Measurements from ENCODE around the gene SBF1. TPM values are rescaled to one million over a fixed set of nuclear protein-coding genes. Genes with fewer than 3 reads are reported as not detected.
"Not testable (repeated sequence)": the region's sequence is repeated elsewhere in the genome, so short reads cannot be mapped to it uniquely, and the experiment has no call there.

The SBF1 gene
- total RNA-seq, 2 experiments from 2014 or later, result 177 to 183 TPM

DNA sequence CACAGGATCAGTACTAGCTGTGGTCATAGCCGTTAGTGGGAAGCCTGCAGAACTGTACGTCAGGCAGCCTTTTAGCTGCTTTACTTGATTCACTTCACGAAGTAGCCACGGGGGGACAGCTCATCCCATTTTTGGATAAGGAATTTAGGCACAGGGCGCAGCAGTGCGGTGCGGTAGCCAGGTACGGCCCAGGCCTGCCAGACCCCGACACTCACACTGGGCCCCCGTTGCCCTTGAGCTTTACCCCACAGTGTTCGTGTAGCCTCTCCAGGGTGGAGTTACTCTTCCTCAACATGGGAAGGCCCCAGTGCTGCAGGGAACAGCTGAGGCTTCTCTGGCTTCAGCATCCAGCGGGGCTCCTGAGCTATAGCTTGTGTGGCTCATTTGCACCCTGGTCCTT is 59.4 kb downstream of the SBF1 start:
- ChIA-PET CTCF (no interaction called here), POLR2A (no interaction called here)
- H3K27ac Mint-ChIP-seq, result no peak overlapping the region
- DNase-seq, result no peak
- no peaks in the 10 kb centered on the region for H3K27me3 Mint-ChIP-seq (ENCODE audit: low read depth)
- H3K9me3 Mint-ChIP-seq (ENCODE audit: insufficient read depth), result no peaks in the 10 kb centered on the region
- no peak for ATAC-seq
- no peak overlapping the region for H3K4me3 Mint-ChIP-seq
- no peaks in the 10 kb centered on the region for H3K4me1 Mint-ChIP-seq (ENCODE audit: low read depth)
- H3K36me3 Mint-ChIP-seq (ENCODE audit: low read depth), result peaks cover 34% of the 10 kb centered on the region

DNA sequence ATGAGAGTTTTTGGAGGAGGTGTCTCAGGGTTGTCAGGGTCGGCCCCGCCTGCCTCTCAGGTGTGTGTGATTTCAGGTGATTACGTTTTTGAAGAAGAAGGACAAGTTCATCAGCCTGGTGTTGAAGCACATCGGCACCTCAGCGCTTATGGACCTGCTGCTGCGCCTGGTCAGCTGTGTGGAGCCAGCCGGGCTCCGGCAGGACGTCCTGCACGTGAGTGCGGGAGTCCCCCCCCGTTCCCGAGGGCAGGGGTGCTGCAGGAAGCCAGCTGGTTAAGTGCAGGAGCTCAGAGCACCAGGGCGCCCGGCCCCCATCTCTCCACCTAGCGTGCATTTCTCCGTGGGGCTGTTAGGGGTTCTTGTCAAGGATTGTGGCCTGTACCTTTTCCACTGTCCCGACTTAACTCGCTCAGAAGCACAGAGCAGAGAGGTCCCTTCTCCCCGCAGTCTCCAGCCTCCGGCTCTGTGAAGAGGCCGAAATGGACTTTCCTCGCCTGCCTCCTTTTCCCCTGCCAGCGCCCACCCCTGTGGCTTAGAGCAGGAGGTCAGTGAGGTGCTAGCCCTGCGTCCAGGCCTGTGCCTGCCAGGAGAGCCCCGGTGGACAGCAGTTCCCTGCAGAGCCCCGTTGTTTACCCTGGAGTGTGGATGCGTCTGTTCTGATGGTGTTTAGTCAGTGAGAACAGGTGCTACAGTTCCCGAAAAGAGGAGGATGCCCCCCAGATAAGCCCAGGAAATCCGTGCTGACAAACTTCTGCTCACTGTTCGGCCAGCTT is 60.2 kb downstream of the SBF1 start:
- no peaks in the 10 kb centered on the region for H3K9me3 Mint-ChIP-seq (ENCODE audit: insufficient read depth)
- no peaks in the 10 kb centered on the region for H3K27me3 Mint-ChIP-seq (ENCODE audit: low read depth)
- H3K4me1 Mint-ChIP-seq (ENCODE audit: low read depth), result no peaks in the 10 kb centered on the region
- ATAC-seq (no peak), DNase-seq (no peak)
- H3K4me3 Mint-ChIP-seq, result no peak overlapping the region
- POLR2A ChIA-PET, result interaction anchor here (1.1 kb wide), 1 partner anchor 14 kb away, joined by 3 read pairs; no protein-coding TSS in a partner anchor
- CTCF ChIA-PET, result no interaction called here
- peaks cover 29% of the 10 kb centered on the region for H3K36me3 Mint-ChIP-seq (ENCODE audit: low read depth)
- H3K27ac Mint-ChIP-seq, result no peak overlapping the region

- ChIA-PET POLR2A (interaction anchor here (0.6 kb wide), 1 partner anchor 222 kb away, joined by 4 read pairs; no protein-coding TSS in a partner anchor), CTCF (interaction anchor here (1.6 kb wide), 1 partner anchor 89 kb away, joined by 3 read pairs; no protein-coding TSS in a partner anchor)
- H3K9me3 Mint-ChIP-seq (ENCODE audit: insufficient read depth); DNase-seq; H3K4me3 Mint-ChIP-seq; ATAC-seq; H3K27me3 Mint-ChIP-seq (ENCODE audit: low read depth); H3K27ac Mint-ChIP-seq; H3K4me1 Mint-ChIP-seq (ENCODE audit: low read depth): not testable (repeated sequence)
- H3K36me3 Mint-ChIP-seq (ENCODE audit: low read depth), result peaks cover 31% of the 10 kb centered on the region
Measured at GRCh38 chr22:50408954-50409353, 65.9 kb downstream of the SBF1 start.

GRCh38 chr22:50408311-50408710 is 66.5 kb downstream of the SBF1 start:
- Mint-ChIP-seq H3K4me1 (ENCODE audit: low read depth) (no peaks in the 10 kb centered on the region), H3K4me3 (no peak overlapping the region), H3K9me3 (ENCODE audit: insufficient read depth) (no peaks in the 10 kb centered on the region), H3K27me3 (ENCODE audit: low read depth) (no peaks in the 10 kb centered on the region), H3K36me3 (ENCODE audit: low read depth) (peaks cover 31% of the 10 kb centered on the region), H3K27ac (no peak overlapping the region)
- POLR2A ChIA-PET, result interaction anchor here (0.6 kb wide), 1 partner anchor 223 kb away, joined by 4 read pairs; no protein-coding TSS in a partner anchor
- CTCF ChIA-PET, result interaction anchor here (1.6 kb wide), 1 partner anchor 90 kb away, joined by 3 read pairs; no protein-coding TSS in a partner anchor
- no peak for DNase-seq
- ATAC-seq, result no peak

DNA sequence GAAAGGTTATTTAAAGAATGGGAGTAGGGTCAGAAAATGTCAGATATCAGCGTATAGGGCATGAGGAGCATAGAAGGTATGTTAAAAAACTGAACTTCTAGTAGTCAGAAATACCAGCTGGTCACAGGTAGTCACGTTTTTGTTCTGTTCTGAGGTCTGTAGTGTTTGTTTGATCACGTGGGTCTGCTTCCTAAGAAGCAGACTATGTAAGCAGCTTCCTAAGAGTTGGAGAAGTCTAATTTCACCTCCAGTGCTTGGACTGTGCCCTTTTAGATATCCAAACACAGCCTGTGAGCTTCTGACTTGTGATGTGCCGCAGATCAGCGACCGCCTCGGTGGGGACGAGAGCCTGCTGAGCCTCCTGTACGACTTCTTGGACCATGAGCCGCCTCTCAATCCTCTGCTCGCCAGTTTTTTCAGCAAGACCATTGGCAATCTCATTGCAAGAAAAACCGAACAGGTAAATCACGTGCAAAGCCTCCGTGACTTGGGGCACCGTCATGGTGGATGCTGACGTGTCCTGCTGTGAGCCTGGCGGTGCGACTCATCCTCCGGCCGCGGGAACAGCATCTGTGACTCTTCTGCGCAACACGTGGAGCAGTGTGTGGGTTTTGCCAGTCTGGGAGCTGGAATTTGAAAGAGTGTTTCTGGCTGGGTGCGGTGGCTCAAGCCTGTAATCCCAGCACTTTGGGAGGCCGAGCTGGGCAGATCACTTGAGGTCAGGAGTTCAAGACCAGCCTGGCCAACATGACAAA is 68.2 kb downstream of the SBF1 start:
- DNase-seq, result no peak
- CTCF ChIA-PET, result no interaction called here
- peak overlapping the region; percentile 43 for H3K27ac Mint-ChIP-seq
- H3K36me3 Mint-ChIP-seq (ENCODE audit: low read depth), result peaks cover 31% of the 10 kb centered on the region
- POLR2A ChIA-PET, result no interaction called here
- no peaks in the 10 kb centered on the region for H3K27me3 Mint-ChIP-seq (ENCODE audit: low read depth)
- no peaks in the 10 kb centered on the region for H3K4me1 Mint-ChIP-seq (ENCODE audit: low read depth)
- ATAC-seq, result no peak
- no peak overlapping the region for H3K4me3 Mint-ChIP-seq
- H3K9me3 Mint-ChIP-seq (ENCODE audit: insufficient read depth), result no peaks in the 10 kb centered on the region

- DNase-seq, result no peak
- POLR2A ChIA-PET, result no interaction called here
- Mint-ChIP-seq H3K27ac (peak overlapping the region; percentile 24), H3K36me3 (ENCODE audit: low read depth) (peaks cover 40% of the 10 kb centered on the region), H3K9me3 (ENCODE audit: insufficient read depth) (no peaks in the 10 kb centered on the region), H3K4me3 (no peak overlapping the region), H3K27me3 (ENCODE audit: low read depth) (no peaks in the 10 kb centered on the region), H3K4me1 (ENCODE audit: low read depth) (peaks cover 17% of the 10 kb centered on the region)
- ATAC-seq, result no peak
- CTCF ChIA-PET, result no interaction called here
Measured at GRCh38 chr22:50403701-50404101, 71.1 kb downstream of the SBF1 start.

DNA sequence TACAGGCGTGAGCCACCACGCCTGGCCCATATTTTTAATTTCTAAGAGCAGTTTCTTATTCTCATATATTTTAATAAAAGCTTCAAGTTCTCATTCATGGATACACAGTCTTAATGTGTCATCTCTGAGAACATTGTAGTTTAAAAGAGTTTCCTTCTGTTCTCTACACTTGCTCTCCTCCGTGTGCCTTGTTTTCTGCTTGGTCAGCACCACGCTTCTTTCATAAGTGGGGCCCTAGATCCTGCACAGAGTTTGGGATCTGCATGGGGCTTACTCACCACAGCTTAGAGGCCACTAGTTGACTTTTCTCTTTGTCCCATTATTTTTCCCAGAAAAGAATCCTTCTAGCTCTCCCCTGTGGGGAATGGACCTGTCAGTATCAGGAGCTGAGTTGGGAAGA is 72.9 kb downstream of the SBF1 start:
- no peak overlapping the region for H3K4me3 Mint-ChIP-seq

DNA sequence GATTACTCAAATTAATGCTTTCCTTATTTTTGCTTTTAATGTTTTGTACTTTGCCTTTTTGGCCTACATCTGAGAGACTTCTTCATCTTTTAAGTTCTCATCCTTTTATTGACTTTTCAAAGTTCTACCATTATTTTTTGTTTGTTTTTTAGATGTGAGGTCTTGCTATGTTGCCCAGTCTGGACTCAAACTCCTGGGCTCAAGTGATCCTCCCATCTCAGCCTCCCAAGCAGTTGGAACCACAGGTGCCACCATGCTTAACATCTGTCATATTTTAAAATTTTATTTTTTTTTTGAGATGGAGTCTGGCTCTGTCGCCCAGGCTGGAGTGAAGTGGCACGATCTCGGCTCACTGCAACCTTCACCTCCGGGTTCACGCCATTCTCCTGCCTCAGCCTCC is 73.9 kb downstream of the SBF1 start:
- ChIA-PET POLR2A (interaction anchor here (1.0 kb wide), 1 partner anchor 13 kb away, joined by 3 read pairs; no protein-coding TSS in a partner anchor), CTCF (interaction anchor here (1.4 kb wide), 1 partner anchor 40 kb away, joined by 4 read pairs; no protein-coding TSS in a partner anchor)
- no peak overlapping the region for H3K4me3 Mint-ChIP-seq
- ATAC-seq, result no peak
- no peak for DNase-seq
- no peaks in the 10 kb centered on the region for H3K27me3 Mint-ChIP-seq (ENCODE audit: low read depth)
- peak overlapping the region; percentile 3 for H3K27ac Mint-ChIP-seq
- H3K4me1 Mint-ChIP-seq (ENCODE audit: low read depth), result peaks cover 27% of the 10 kb centered on the region
- peaks cover 29% of the 10 kb centered on the region for H3K36me3 Mint-ChIP-seq (ENCODE audit: low read depth)
- H3K9me3 Mint-ChIP-seq (ENCODE audit: insufficient read depth), result no peaks in the 10 kb centered on the region

More for the DNA sequence above, 72.9 kb downstream of the SBF1 start:
- Mint-ChIP-seq H3K4me1 (ENCODE audit: low read depth) (peaks cover 22% of the 10 kb centered on the region), H3K36me3 (ENCODE audit: low read depth) (peaks cover 32% of the 10 kb centered on the region), H3K27me3 (ENCODE audit: low read depth) (no peaks in the 10 kb centered on the region), H3K9me3 (ENCODE audit: insufficient read depth) (no peaks in the 10 kb centered on the region), H3K27ac (no peak overlapping the region)
- ATAC-seq (no peak), DNase-seq (no peak)
- POLR2A ChIA-PET, result no interaction called here
- CTCF ChIA-PET, result no interaction called here

DNA sequence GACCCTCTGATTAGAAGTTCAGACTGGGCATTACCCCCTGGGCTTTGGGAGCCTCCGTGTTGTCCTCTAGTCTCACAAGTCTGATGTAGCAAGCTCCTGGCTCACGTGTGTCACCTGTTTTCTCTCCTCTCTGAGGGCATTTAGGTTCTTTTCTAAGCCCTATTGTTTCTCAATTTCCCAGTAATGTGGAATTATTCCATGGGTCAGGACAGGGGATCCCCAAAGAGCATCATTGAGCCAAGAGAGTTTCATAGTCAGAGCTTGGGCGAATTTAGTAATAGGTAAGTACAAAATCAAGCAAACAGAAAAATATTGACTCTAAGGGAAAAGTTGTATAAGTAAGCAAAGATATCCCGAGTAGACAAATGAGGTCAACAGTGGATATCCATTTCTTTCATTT is 74.4 kb downstream of the SBF1 start:
- Mint-ChIP-seq H3K4me1 (ENCODE audit: low read depth) (peaks cover 27% of the 10 kb centered on the region), H3K4me3 (no peak overlapping the region), H3K27ac (peak overlapping the region; percentile 73), H3K36me3 (ENCODE audit: low read depth) (peaks cover 29% of the 10 kb centered on the region), H3K27me3 (ENCODE audit: low read depth) (no peaks in the 10 kb centered on the region), H3K9me3 (ENCODE audit: insufficient read depth) (no peaks in the 10 kb centered on the region)
- ChIA-PET CTCF (interaction anchor here (0.6 to 1.7 kb wide), 9 partner anchors 14 to 150 kb away, joined by 3 to 6 read pairs (median 4); partner anchors contain the start of genes HDAC10 and LMF2), POLR2A (interaction anchor here (1.0 kb wide), 1 partner anchor 14 kb away, joined by 3 read pairs; no protein-coding TSS in a partner anchor)
- ATAC-seq, result no peak
- DNase-seq, result no peak

- CTCF ChIA-PET, result interaction anchor here (0.6 to 1.7 kb wide), 12 partner anchors 14 to 149 kb away, joined by 3 to 6 read pairs (median 4); partner anchors contain the start of genes HDAC10 and LMF2
- DNase-seq (peak; percentile 25), ATAC-seq (peak; percentile 57)
- Mint-ChIP-seq H3K27ac (peak overlapping the region; percentile 73), H3K4me1 (ENCODE audit: low read depth) (peaks cover 32% of the 10 kb centered on the region), H3K36me3 (ENCODE audit: low read depth) (peaks cover 31% of the 10 kb centered on the region), H3K9me3 (ENCODE audit: insufficient read depth) (no peaks in the 10 kb centered on the region), H3K27me3 (ENCODE audit: low read depth) (no peaks in the 10 kb centered on the region), H3K4me3 (no peak overlapping the region)
- POLR2A ChIA-PET, result interaction anchor here (1.0 to 1.1 kb wide), 2 partner anchors 14 to 125 kb away, joined by 3 to 4 read pairs; partner anchors contain the start of gene SCO2
Measured at GRCh38 chr22:50399751-50400331, 75.0 kb downstream of the SBF1 start.

DNA sequence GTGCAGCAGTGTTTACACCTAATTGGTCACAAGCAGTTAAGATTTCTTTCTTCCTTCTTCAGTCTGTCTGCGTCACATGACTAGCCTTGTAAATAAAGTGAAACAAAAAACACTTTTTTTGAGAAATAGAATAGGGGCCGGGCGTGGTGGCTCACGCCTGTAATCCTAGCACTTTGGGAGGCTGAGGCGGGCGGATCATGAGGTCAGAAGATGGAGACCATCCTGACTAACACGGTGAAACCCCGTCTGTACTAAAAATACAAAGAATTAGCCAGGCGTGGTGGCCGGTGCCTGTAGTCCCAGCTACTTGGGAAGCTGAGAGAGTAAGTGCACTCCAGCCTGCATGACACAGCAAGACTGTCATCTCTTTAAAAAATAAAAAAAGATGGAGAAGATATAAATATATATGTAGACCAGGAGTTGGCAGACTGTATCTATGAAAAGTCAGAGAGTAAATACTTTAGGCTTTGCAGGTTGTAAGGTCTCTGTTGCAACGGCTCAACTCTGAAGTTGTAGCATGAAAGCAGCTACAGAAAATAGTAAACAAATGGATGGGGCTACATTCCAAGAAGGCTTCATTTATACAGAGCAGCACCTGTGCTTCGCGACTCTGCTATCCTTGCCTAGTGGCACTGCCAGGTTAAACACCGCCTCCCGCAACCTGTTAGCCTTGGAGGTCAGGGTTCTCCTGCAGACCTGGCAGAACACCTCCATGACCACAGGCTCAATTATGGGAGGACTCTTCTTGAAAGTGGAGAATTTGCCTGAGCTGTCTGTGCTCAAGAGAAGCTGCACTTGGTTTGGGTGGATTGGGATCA is 75.8 kb downstream of the SBF1 start:
- peaks cover 33% of the 10 kb centered on the region for H3K36me3 Mint-ChIP-seq (ENCODE audit: low read depth)

More for the DNA sequence above, 75.8 kb downstream of the SBF1 start:
- H3K4me1 Mint-ChIP-seq (ENCODE audit: low read depth), result peaks cover 33% of the 10 kb centered on the region
- ATAC-seq, result no peak
- ChIA-PET POLR2A (interaction anchor here (1.1 kb wide), 1 partner anchor 126 kb away, joined by 4 read pairs; the partner anchor contains the start of gene SCO2), CTCF (interaction anchor here (0.6 to 1.7 kb wide), 10 partner anchors 12 to 148 kb away, joined by 3 to 6 read pairs (median 4); partner anchors contain the start of genes HDAC10 and LMF2)
- H3K27me3 Mint-ChIP-seq (ENCODE audit: low read depth), result no peaks in the 10 kb centered on the region
- H3K9me3 Mint-ChIP-seq (ENCODE audit: insufficient read depth), result no peaks in the 10 kb centered on the region
- H3K27ac Mint-ChIP-seq, result peak overlapping the region; percentile 73
- H3K4me3 Mint-ChIP-seq, result no peak overlapping the region
- DNase-seq, result no peak
